Non-pigmented ciliary epithelial cell (primary cell): ENCODE data around the gene ANKRD9.

Experiments used
- DNase-seq: peaks from one replicate; pipeline ENCODE4 v3.0.0-alpha.2; 2010; ENCODE audit warnings: low read depth

ANKRD9 gene

DNA sequence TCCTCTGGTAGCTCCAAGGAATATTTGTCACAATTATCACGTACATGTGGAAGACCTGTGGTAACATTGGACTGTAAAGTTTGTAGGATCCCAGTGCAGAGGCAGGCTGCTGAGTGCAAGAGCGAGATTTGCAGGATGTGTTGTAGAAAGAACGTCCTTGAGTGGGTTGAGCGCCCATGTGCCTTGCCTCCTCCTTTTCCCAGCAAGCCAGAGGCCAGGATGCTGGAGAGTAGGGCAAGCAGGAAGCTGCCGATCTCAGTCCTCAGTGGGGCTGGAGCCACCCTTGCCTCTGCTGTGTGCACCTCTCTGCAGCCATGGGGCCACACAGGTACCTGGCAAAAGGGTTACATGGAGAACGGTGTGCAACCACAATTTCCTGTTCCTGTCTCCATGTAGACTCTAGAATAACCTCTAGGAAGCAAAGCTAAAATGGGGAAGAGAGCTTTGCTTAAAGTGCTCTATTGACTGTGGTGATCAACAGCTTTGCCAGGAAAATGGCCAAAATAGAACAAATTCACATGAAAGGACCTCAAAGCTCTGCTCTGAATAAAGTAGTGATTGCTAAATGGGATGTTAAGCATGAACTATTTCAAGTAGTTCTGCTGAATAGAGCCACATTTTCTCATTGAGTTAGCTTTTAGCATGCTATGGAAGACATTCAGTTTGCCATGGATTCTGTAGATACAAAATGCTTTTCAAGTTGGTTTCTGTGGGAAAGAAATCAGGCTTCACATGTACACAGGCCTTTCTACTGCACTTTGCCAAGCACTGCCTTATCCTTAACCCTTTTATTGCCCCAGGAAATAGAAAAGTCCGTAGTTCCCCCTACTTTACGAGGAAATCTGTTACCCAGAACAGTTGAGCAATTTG is 37.4 kb downstream of the ANKRD9 start:
- no peak for DNase-seq

DNA sequence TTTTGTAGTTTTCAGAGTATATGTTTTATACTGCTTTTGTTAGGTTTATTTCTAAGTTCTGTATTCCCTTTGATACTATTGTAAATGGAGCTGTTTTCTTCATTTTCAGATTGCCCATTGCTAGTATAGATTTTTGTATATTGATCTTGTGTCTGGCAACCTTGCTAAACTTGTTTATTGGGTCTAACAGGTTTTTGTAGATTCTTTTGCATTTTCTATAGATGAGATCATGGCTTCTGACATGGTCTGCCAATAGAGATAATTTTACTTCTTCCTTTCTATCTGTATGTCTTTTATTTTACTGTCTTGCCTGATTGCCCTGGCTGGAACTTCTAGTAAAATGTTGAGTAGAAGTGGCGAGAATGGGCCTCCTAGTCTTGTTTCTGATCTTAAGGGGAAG is 40.3 kb downstream of the ANKRD9 start:
- DNase-seq: no peak

DNA sequence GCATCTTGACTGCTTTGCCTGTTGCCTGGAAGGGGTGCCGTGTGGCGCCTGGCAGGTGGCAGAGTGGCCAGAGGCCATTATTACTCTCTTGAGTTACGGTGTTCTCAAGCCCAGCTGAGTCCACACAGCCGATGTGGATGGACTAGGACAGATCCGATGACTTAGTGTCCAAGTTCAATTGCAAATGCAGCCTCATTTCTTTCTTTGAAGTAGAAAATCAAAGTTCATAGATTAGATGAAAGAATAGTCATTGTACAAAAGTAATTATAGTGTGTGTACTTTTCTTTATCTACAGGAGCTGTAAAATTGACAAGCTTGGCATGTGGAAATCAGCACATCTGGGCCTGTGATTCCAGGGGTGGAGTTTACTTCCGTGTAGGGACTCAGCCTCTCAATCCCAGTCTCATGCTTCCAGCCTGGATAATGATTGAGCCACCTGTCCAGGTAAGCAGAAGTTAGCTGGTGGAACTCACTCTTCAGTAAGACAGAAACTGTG is 44.7 kb downstream of the ANKRD9 start:
- no peak for DNase-seq

DNA sequence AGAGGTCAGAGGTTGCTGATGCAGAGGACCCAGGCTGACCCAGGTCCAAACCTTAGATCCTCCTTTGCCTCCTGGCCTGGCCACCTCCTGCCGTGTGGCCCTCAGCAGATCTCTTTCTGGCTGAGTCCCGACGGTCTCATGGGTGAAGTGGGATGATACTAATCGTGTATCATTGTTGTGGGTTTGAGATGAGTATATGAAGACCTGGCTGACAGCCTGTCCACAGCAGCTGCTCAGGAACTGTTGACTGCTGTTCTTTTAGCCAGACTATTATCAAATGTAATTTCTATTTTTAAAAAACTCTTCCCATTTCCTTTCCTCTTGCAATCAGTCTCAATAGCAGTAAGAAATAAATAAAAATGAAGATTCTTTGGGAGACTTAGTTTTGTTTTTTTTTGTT is 45.6 kb downstream of the ANKRD9 start:
- no peak for DNase-seq

DNA sequence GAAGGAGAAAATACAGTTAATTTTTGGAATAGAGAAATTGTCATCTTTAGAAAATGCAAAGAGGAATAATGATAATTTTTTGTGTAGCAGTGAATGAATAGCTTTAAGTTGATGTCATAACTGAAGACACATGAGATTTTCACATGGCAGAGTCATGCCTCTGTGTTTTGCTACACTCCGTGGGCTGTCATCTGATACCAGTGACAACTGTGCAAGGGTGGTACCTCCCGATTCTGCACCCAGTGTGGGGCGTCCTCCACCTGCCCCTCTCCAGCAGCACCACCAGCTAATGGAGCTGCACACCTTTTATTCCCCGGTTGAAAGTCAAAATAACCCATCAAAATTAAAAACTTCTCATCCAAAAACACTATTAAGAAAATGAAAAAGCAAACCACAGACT is 47.2 kb downstream of the ANKRD9 start:
- no peak for DNase-seq

DNA sequence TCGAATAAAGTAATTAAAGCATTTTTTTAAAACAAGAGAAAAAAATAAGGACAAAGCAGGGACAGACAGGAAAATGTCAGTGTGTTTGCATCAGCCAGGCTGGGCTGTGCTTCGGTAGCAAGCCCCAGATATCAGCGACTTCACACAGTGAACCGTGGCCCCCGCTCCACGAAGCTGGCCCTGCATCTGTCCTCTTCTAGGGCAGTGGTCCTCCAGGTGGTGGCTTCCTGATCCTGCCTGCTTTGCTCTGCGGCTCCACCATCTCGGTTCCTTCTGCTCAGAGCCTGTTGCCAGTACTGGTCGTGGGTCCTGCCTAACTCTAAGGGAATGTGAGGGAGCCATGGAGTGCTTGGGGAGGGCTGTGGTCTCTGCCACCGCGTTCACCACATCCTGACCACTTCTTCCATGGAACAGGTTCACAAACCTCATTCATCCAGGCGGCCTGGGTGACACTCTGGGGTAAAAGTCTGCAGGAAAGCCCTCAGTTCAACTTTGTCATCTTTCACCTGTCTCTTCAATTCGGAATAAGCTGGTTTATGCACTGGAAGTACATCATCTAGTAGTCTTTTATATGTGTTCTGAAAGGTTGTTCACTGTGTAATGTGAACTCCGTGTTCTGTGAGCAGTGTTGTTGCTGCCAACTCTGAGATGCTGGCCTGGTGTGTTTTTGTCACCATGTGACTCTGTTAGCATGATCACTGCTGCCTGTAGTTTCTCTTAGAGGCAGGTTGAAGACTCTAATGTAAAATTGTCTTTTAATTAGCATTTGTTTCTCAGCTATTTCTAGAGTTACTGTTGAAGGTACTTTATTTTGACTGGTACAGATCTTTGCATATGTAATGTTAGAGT is 47.9 kb downstream of the ANKRD9 start:
- DNase-seq: no peak

DNA sequence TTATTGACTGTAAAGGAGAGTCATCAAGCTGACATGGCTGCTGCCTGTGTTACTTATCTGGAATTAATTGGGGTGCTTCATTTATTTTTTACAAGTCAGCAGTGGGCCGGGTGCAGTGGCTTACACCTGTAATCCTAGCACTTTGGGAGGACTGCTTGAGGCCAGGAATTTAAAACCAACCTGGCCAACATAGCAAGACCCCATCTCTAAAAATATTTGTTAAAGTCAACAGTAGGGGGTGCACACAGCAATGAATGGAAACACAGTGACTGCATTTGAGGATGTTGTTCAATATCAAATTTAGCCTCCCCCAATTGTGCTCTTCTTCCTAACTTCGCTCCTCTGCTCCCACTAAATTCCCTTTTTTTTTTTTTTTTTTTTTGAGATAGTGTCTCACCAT is 52.1 kb downstream of the ANKRD9 start:
- no peak for DNase-seq

DNA sequence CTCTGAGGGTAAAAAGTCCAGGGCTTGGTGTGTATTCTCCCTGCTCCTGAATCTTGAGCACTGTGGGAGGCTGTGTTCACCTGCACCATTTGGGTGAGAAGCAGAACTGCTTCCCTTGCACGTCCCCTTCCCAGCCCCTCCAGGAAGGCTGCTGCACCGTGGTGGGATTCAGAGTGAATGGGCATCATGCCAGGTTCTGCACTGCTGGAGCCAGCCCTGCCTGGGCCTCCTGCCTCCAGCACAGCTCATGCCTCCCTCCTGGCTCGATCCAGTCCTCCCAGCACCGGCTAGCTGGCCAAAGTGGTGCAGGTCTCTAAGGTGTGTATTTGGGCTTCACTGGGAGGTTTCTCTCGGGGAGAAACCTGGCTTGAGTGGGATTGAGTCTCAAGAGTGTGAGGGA is 54.9 kb downstream of the ANKRD9 start:
- DNase-seq: no peak

DNA sequence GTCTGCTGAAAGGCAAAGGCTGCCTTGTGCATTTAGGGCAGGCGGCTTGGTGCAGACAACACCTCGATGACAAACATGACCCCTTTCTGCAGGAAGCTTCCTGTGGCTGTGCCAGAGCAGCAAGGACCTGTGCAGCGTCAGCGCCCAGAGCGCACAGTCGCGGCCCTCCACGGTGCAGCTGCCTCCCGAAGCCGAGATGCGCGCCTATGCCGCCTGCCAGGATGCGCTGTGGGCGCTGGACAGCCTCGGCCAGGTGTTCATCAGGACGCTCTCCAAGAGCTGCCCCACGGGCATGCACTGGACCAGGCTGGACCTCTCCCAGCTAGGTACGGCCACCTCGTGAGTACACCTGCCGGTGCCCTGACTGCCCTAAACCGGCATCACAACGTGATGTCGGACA is 57.3 kb downstream of the ANKRD9 start:
- no peak for DNase-seq
